GM12878 (cell line): Measurements from ENCODE around the gene NAA60. TPM values are rescaled to one million over a fixed set of nuclear protein-coding genes. Genes with fewer than 3 reads are reported as not detected.

ENCODE experiments used
- ATAC-seq: fragments of 200-7000 bp; cut with Tn5 transposase; 3 replicates; pipeline ENCODE4 v1.9.1; 2020; ENCODE audit warnings: mild to moderate bottlenecking, moderate library complexity
- BruUV-seq: library from RNA; stranded (reverse); fragments of 400-500 nt; replicated peaks from 2 replicates; lab custom pipeline; 2021; lab: Mats Ljungman, UMichigan
- CTCF ChIA-PET: fragments of 300-600 bp; sonication (Branson Sonifier 250); formaldehyde crosslinking; extraction: SDS; loops from one replicate; lab custom pipeline; 2021; ENCODE audit warnings: inconsistent platforms; lab: Yijun Ruan, JAX
- POLR2A ChIA-PET: fragments of 350-600 bp; formaldehyde crosslinking; extraction: SDS; loops from one replicate; lab custom pipeline; 2021; ENCODE audit warnings: inconsistent platforms; lab: Charles Lee
- RAD21 ChIA-PET: fragments of 300-600 bp; sonication (Branson Sonifier 250); formaldehyde crosslinking; loops from one replicate; lab custom pipeline; 2023; ENCODE audit warnings: antibody characterized with exemption; ENCODE audit not compliant: unreplicated experiment; lab: Charles Lee
- SMC1A ChIA-PET: fragments of 300-600 bp; sonication (Branson Sonifier 250); formaldehyde crosslinking; loops from one replicate; lab custom pipeline; 2023; ENCODE audit not compliant: unreplicated experiment, uncharacterized antibody; lab: Charles Lee
- DNase-seq: peaks from one replicate; pipeline ENCODE4 v3.0.0-alpha.2; 2011; ENCODE audit warnings: low read depth, low spot score
- FAIRE-seq: peaks from 3 replicates; lab custom pipeline; 2011; peaks lifted over from hg19 to GRCh38; lab: Jason Lieb, UNC
- H2AFZ ChIP-seq: 2 replicates; pipeline ENCODE4 v1.6.0; 2011; ENCODE audit warnings: low read depth, low read length, control low read depth; ENCODE audit not compliant: control insufficient read depth
- H3K27ac ChIP-seq: 2 replicates; pipeline ENCODE4 v1.5.1; 2011; ENCODE audit warnings: control low read depth; ENCODE audit not compliant: control insufficient read depth, insufficient read depth
- H3K27me3 ChIP-seq, 2 experiments: replicated peaks in 1 of 2; 2 replicates each; pipeline versions ENCODE4 v1.6.0 to v1.6.1; 2011; ENCODE audit warnings: low read length in 1 of 2; ENCODE audit not compliant: control insufficient read depth in 2 of 2, insufficient read depth in 2 of 2
- H3K36me3 ChIP-seq, 2 experiments: 2 replicates each; pipeline ENCODE4 v1.5.1; 2011; ENCODE audit warnings: low read length in 1 of 2; ENCODE audit not compliant: control insufficient read depth in 2 of 2, insufficient read depth in 2 of 2
- H3K4me1 ChIP-seq: 2 replicates; pipeline ENCODE4 v1.6.1; 2011; ENCODE audit warnings: mild to moderate bottlenecking, low read length, moderate library complexity, mixed read lengths; ENCODE audit not compliant: control insufficient read depth, insufficient read depth
- H3K4me2 ChIP-seq: 2 replicates; pipeline ENCODE4 v1.6.0; 2011; ENCODE audit warnings: control low read depth; ENCODE audit not compliant: control insufficient read depth, insufficient read depth
- H3K4me3 ChIP-seq: fragments of 200-600 bp; sonication (generic); 2 replicates; pipeline ENCODE4 v1.5.1; 2016
- H3K79me2 ChIP-seq: 2 replicates; pipeline ENCODE4 v1.6.0; 2011; ENCODE audit warnings: low read length; ENCODE audit not compliant: control insufficient read depth, insufficient read depth
- H3K9ac ChIP-seq: 2 replicates; pipeline ENCODE4 v1.8.0; 2011; ENCODE audit warnings: low read length, control low read depth, mixed read lengths; ENCODE audit not compliant: control insufficient read depth, insufficient read depth
- H3K9me3 ChIP-seq: replicated peaks from 3 replicates; pipeline ENCODE4 v1.5.1; 2011; ENCODE audit warnings: mild to moderate bottlenecking, low read length; ENCODE audit not compliant: control insufficient read depth, insufficient read depth
- H4K20me1 ChIP-seq: 2 replicates; pipeline ENCODE4 v1.6.0; 2011; ENCODE audit not compliant: control insufficient read depth, insufficient read depth
- BHLHE40 ChIP-seq, 2 experiments: fragments of 450-650 bp in 1 of 2; IDR thresholded peaks; 2 replicates each; pipeline ENCODE4 v1.6.1; 2011 to 2017; ENCODE audit warnings: low read depth in 2 of 2, borderline replicate concordance in 1 of 2, improper control_type of control experiment in 1 of 2, low read length in 1 of 2, mild to moderate bottlenecking in 1 of 2
- CREM ChIP-seq: IDR thresholded peaks from 2 replicates; pipeline ENCODE4 v1.6.1; 2014; ENCODE audit warnings: antibody characterized with exemption, low read depth
- KAT2A ChIP-seq: conservative IDR thresholded peaks from 2 replicates; pipeline ENCODE4 v1.6.1; 2011; ENCODE audit warnings: low read depth, low read length; ENCODE audit not compliant: control insufficient read depth
- RCOR1 ChIP-seq: conservative IDR thresholded peaks from 2 replicates; pipeline ENCODE4 v1.6.1; 2012; ENCODE audit warnings: low read depth, low read length, improper control_type of control experiment
- SREBF2 ChIP-seq: IDR thresholded peaks from 2 replicates; pipeline ENCODE4 v1.6.1; 2012; ENCODE audit warnings: mild to moderate bottlenecking, low read length
- SRF ChIP-seq, 2 experiments: IDR thresholded peaks; 2 replicates each; pipeline ENCODE4 v1.6.1; 2011; ENCODE audit warnings: low read depth in 2 of 2, low read length in 2 of 2, mild to moderate bottlenecking in 1 of 2, moderate library complexity in 1 of 2
- TAF1 ChIP-seq: IDR thresholded peaks from 2 replicates; pipeline ENCODE4 v1.6.1; 2011; ENCODE audit warnings: mild to moderate bottlenecking, low read depth, low read length, borderline replicate concordance
- YY1 ChIP-seq: IDR thresholded peaks from 2 replicates; pipeline ENCODE4 v1.6.1; 2011; ENCODE audit warnings: low read depth, mild to moderate bottlenecking, low read length
- WGBS: methylation state at CpG from one replicate; pipeline ENCODE4 v1.1.6; 2016; ENCODE audit warnings: low lambda C conversion rate; ENCODE audit not compliant: insufficient replicate concordance, insufficient coverage; ENCODE audit errors: missing lambda C conversion rate; 5-methylcytosine and 5-hydroxymethylcytosine counted together
- in situ Hi-C: fragments of 300-500 bp; cut with MboI; formaldehyde crosslinking; loops from 9 replicates; pipeline ENCODE4 v1.14.3; 2018; ENCODE audit warnings: mixed read lengths
- intact Hi-C: fragments of 100-400 bp; cut with micrococcal nuclease; formaldehyde crosslinking; loops from one replicate; pipeline ENCODE4 v1.14.2; 2022; ENCODE audit not compliant: unreplicated experiment
- microRNA-seq: library from miRNA; unstranded; fragments of <30 nt; microRNA quantifications from one replicate; pipeline ENCODE4, GENCODE V29; 2018
- polyA plus RNA-seq, 11 experiments: library from polyadenylated mRNA; depleted of rRNA in 4 of 11; unstranded in 6 of 11; stranded (reverse) in 5 of 11; fragments of >200 nt; fragmentation: Nextera tagmentation in 4 of 11; fragmentation: Illumina TruSeq in 1 of 11; extraction: Ambion mirVana in 4 of 11; extraction: Trizol in 1 of 11; gene quantifications; 1 replicate in 1 of 11; 2 replicates in 10 of 11; pipeline versions ENCODE4 v1.2.1 to v1.2.3, GENCODE V29; 2011 to 2016; ENCODE audit warnings: inconsistent platforms in 2 of 11, missing spikeins in 2 of 11, low read depth in 1 of 11
- small RNA-seq: library from RNA; depleted of rRNA; stranded (forward); fragments of <200 nt; gene quantifications from one replicate; pipeline ENCODE3, GENCODE V24; 2014
- total RNA-seq, 4 experiments: library from RNA; depleted of rRNA in 3 of 4; stranded (reverse); fragments of >200 nt in 3 of 4; fragmentation: Illumina TruSeq in 1 of 4; extraction: Trizol in 1 of 4; gene quantifications; 2 replicates each; pipeline versions ENCODE4 v1.2.1 to v1.2.3, GENCODE V29; 2013 to 2021

NAA60 gene
- total and polyA plus RNA-seq, 10 of the 15 experiments (the other 5 are each of a cell fraction or from before 2014, with no cell fraction given): 6.2 to 43.1 (median 34.6) TPM

GRCh38 chr16:3536271-3536731, 92.8 kb downstream of the NAA60 start:
- in situ Hi-C loops (no loop called here), intact Hi-C loops (no loop called here)
- no peak for ATAC-seq
- ChIA-PET RAD21 (no interaction called here), CTCF (interaction anchor here (1.0 kb wide), 1 partner anchor 9 kb away, joined by 5 read pairs; no protein-coding TSS in a partner anchor), POLR2A (interaction anchor here (1.0 kb wide), 1 partner anchor 10 kb away, joined by 3 read pairs; no protein-coding TSS in a partner anchor), SMC1A (no interaction called here)
- Histone ChIP-seq H3K4me3 (no peak overlapping the region), H3K4me2 (no peak overlapping the region), H3K9ac (no peak overlapping the region), H3K36me3 (peaks cover 0 to 4% of the 10 kb centered on the region in 2 experiments; a peak in 1 of 4 replicates), H3K9me3 (no peaks in the 10 kb centered on the region), H3K4me1 (no peaks in the 10 kb centered on the region), H3K27me3 (no peaks in the 10 kb centered on the region), H4K20me1 (no peaks in the 10 kb centered on the region), H3K27ac (no peak overlapping the region), H2AFZ (no peak overlapping the region), H3K79me2 (no peaks in the 10 kb centered on the region)
- 77% methylated on average over 3 of the region's 3 CpGs for WGBS
- TF ChIP-seq BHLHE40 (IDR thresholded peaks at IDR 0.05; ENCODE audit: borderline replicate concordance in 1 of 2, low read depth in 2 of 2, low read length in 1 of 2): no peak
- no peak for TF ChIP-seq KAT2A
- TF ChIP-seq CREM: no peak
- TF ChIP-seq SRF (IDR thresholded peaks at IDR 0.05; ENCODE audit: low read depth in 2 of 2, low read length in 2 of 2): no peak
- no peak for TF ChIP-seq YY1
- TF ChIP-seq TAF1: no peak
- no peak for TF ChIP-seq SREBF2
- TF ChIP-seq RCOR1: no peak
- FAIRE-seq: no peak
- DNase-seq: no peak
- BruUV-seq: no TSS peak

Small RNAs within 50 kb of the gene (microRNA-seq; reads per million reads assigned to microRNA genes)
- not detected for gene MIR6126

Small RNAs within 50 kb of the gene (small RNA-seq; reads per million reads assigned to genes)
- gene MIR6126: not detected

Other genes starting within 250 kb of the NAA60 start
Only the 7 nearest of the 14 such genes appear.
- not detected in 2 replicates for gene OR2C1, start 87.8 kb upstream of the NAA60 start, total RNA-seq (2014; rRNA removed)
- not detected in 2 replicates for gene OR2C1, start 87.8 kb upstream of the NAA60 start, total RNA-seq (2014; rRNA removed; fragmentation: Illumina TruSeq; extraction: Trizol)
- gene OR2C1, start 87.8 kb upstream of the NAA60 start, total RNA-seq (2021): 0.21 TPM in 1 of 2 replicates, not detected in the other
- gene OR2C1, start 87.8 kb upstream of the NAA60 start, polyA plus RNA-seq (2011; rRNA removed): 0.05 and 0.16 TPM in 2 replicates
- 0.06 TPM in 1 of 2 replicates, not detected in the other for gene OR2C1, start 87.8 kb upstream of the NAA60 start, polyA plus RNA-seq (2014; fragmentation: Illumina TruSeq; extraction: Trizol)
- gene OR2C1, start 87.8 kb upstream of the NAA60 start, polyA plus RNA-seq (2014; fragmentation: Nextera tagmentation; extraction: Ambion mirVana): under 1 TPM in 1 of 2 experiments, not detected in 1; 0.21 TPM
- not detected in 2 replicates for gene OR2C1, start 87.8 kb upstream of the NAA60 start, polyA plus RNA-seq (2014; rRNA removed)
- gene OR2C1, start 87.8 kb upstream of the NAA60 start, polyA plus RNA-seq (2016; fragmentation: Nextera tagmentation; extraction: Ambion mirVana): under 1 TPM in 1 of 2 experiments, not detected in 1; 0.14 TPM
- 18.0 and 18.1 TPM in 2 replicates for gene ZSCAN32, start 42.7 kb upstream of the NAA60 start, total RNA-seq (2014; rRNA removed)
- 14.6 and 15.8 TPM in 2 replicates for gene ZSCAN32, start 42.7 kb upstream of the NAA60 start, total RNA-seq (2014; rRNA removed; fragmentation: Illumina TruSeq; extraction: Trizol)
- gene ZSCAN32, start 42.7 kb upstream of the NAA60 start, total RNA-seq (2021): 13.8 and 15.6 TPM in 2 replicates
- gene ZSCAN32, start 42.7 kb upstream of the NAA60 start, polyA plus RNA-seq (2011; rRNA removed): 23.8 and 25.0 TPM in 2 replicates
- 20.9 and 22.8 TPM in 2 replicates for gene ZSCAN32, start 42.7 kb upstream of the NAA60 start, polyA plus RNA-seq (2014; fragmentation: Illumina TruSeq; extraction: Trizol)
- gene ZSCAN32, start 42.7 kb upstream of the NAA60 start, polyA plus RNA-seq (2014; fragmentation: Nextera tagmentation; extraction: Ambion mirVana): 10 to 100 TPM; 12.8 to 15.2 TPM
- 16.2 and 17.4 TPM in 2 replicates for gene ZSCAN32, start 42.7 kb upstream of the NAA60 start, polyA plus RNA-seq (2014; rRNA removed)
- 1 to 10 TPM; 9.6 to 9.9 TPM for gene ZSCAN32, start 42.7 kb upstream of the NAA60 start, polyA plus RNA-seq (2016; fragmentation: Nextera tagmentation; extraction: Ambion mirVana)
- 11.0 and 12.5 TPM in 2 replicates for gene ZNF174, start 42.5 kb upstream of the NAA60 start, total RNA-seq (2014; rRNA removed)
- gene ZNF174, start 42.5 kb upstream of the NAA60 start, total RNA-seq (2014; rRNA removed; fragmentation: Illumina TruSeq; extraction: Trizol): 7.6 and 8.2 TPM in 2 replicates
- gene ZNF174, start 42.5 kb upstream of the NAA60 start, total RNA-seq (2021): 9.5 and 10.1 TPM in 2 replicates
- gene ZNF174, start 42.5 kb upstream of the NAA60 start, polyA plus RNA-seq (2011; rRNA removed): 14.1 and 14.3 TPM in 2 replicates
- 11.9 and 13.2 TPM in 2 replicates for gene ZNF174, start 42.5 kb upstream of the NAA60 start, polyA plus RNA-seq (2014; fragmentation: Illumina TruSeq; extraction: Trizol)
- 1 to 10 TPM; 3.0 to 4.7 TPM for gene ZNF174, start 42.5 kb upstream of the NAA60 start, polyA plus RNA-seq (2014; fragmentation: Nextera tagmentation; extraction: Ambion mirVana)
- gene ZNF174, start 42.5 kb upstream of the NAA60 start, polyA plus RNA-seq (2014; rRNA removed): 9.8 and 10.7 TPM in 2 replicates
- gene ZNF174, start 42.5 kb upstream of the NAA60 start, polyA plus RNA-seq (2016; fragmentation: Nextera tagmentation; extraction: Ambion mirVana): 10 to 100 TPM in 1 of 2 experiments, 1 to 10 TPM in 1; 8.6 to 10.0 TPM
- gene ZNF597, start 176 bp upstream of the NAA60 start, total RNA-seq (2014; rRNA removed): 2.4 TPM in 2 replicates
- 2.8 TPM in 2 replicates for gene ZNF597, start 176 bp upstream of the NAA60 start, total RNA-seq (2014; rRNA removed; fragmentation: Illumina TruSeq; extraction: Trizol)
- gene ZNF597, start 176 bp upstream of the NAA60 start, total RNA-seq (2021): 1.9 and 2.0 TPM in 2 replicates
- gene ZNF597, start 176 bp upstream of the NAA60 start, polyA plus RNA-seq (2011; rRNA removed): 2.7 and 3.1 TPM in 2 replicates
- gene ZNF597, start 176 bp upstream of the NAA60 start, polyA plus RNA-seq (2014; fragmentation: Illumina TruSeq; extraction: Trizol): 2.0 and 2.8 TPM in 2 replicates
- gene ZNF597, start 176 bp upstream of the NAA60 start, polyA plus RNA-seq (2014; fragmentation: Nextera tagmentation; extraction: Ambion mirVana): under 1 TPM; 0.80 to 0.85 TPM
- gene ZNF597, start 176 bp upstream of the NAA60 start, polyA plus RNA-seq (2014; rRNA removed): 1.2 and 1.5 TPM in 2 replicates
- gene ZNF597, start 176 bp upstream of the NAA60 start, polyA plus RNA-seq (2016; fragmentation: Nextera tagmentation; extraction: Ambion mirVana): 1 to 10 TPM; 1.3 to 2.8 TPM
- not detected in 2 replicates for gene C16orf90, start 51.8 kb downstream of the NAA60 start, total RNA-seq (2014; rRNA removed)
- not detected in 2 replicates for gene C16orf90, start 51.8 kb downstream of the NAA60 start, total RNA-seq (2014; rRNA removed; fragmentation: Illumina TruSeq; extraction: Trizol)
- not detected in 2 replicates for gene C16orf90, start 51.8 kb downstream of the NAA60 start, total RNA-seq (2021)
- gene C16orf90, start 51.8 kb downstream of the NAA60 start, polyA plus RNA-seq (2011; rRNA removed): not detected in 2 replicates
- gene C16orf90, start 51.8 kb downstream of the NAA60 start, polyA plus RNA-seq (2014; fragmentation: Illumina TruSeq; extraction: Trizol): not detected in 2 replicates
- gene C16orf90, start 51.8 kb downstream of the NAA60 start, polyA plus RNA-seq (2014; fragmentation: Nextera tagmentation; extraction: Ambion mirVana): not detected
- gene C16orf90, start 51.8 kb downstream of the NAA60 start, polyA plus RNA-seq (2014; rRNA removed): not detected in 2 replicates
- not detected for gene C16orf90, start 51.8 kb downstream of the NAA60 start, polyA plus RNA-seq (2016; fragmentation: Nextera tagmentation; extraction: Ambion mirVana)
- gene CLUAP1, start 57.3 kb downstream of the NAA60 start, total RNA-seq (2014; rRNA removed): 3.8 and 6.0 TPM in 2 replicates
- 8.5 and 11.2 TPM in 2 replicates for gene CLUAP1, start 57.3 kb downstream of the NAA60 start, total RNA-seq (2014; rRNA removed; fragmentation: Illumina TruSeq; extraction: Trizol)
- gene CLUAP1, start 57.3 kb downstream of the NAA60 start, total RNA-seq (2021): 6.9 and 7.1 TPM in 2 replicates
- 15.0 and 19.5 TPM in 2 replicates for gene CLUAP1, start 57.3 kb downstream of the NAA60 start, polyA plus RNA-seq (2011; rRNA removed)
- gene CLUAP1, start 57.3 kb downstream of the NAA60 start, polyA plus RNA-seq (2014; fragmentation: Illumina TruSeq; extraction: Trizol): 8.2 and 14.5 TPM in 2 replicates
- gene CLUAP1, start 57.3 kb downstream of the NAA60 start, polyA plus RNA-seq (2014; fragmentation: Nextera tagmentation; extraction: Ambion mirVana): 10 to 100 TPM; 14.9 to 16.2 TPM
- gene CLUAP1, start 57.3 kb downstream of the NAA60 start, polyA plus RNA-seq (2014; rRNA removed): 5.0 and 7.9 TPM in 2 replicates
- 10 to 100 TPM; 14.6 to 15.1 TPM for gene CLUAP1, start 57.3 kb downstream of the NAA60 start, polyA plus RNA-seq (2016; fragmentation: Nextera tagmentation; extraction: Ambion mirVana)
- gene NLRC3, start 133.7 kb downstream of the NAA60 start, total RNA-seq (2014; rRNA removed): 14.1 and 15.0 TPM in 2 replicates
- 7.9 and 8.2 TPM in 2 replicates for gene NLRC3, start 133.7 kb downstream of the NAA60 start, total RNA-seq (2014; rRNA removed; fragmentation: Illumina TruSeq; extraction: Trizol)
- 17.8 and 18.2 TPM in 2 replicates for gene NLRC3, start 133.7 kb downstream of the NAA60 start, total RNA-seq (2021)
- gene NLRC3, start 133.7 kb downstream of the NAA60 start, polyA plus RNA-seq (2011; rRNA removed): 6.7 and 6.8 TPM in 2 replicates
- 9.2 and 9.4 TPM in 2 replicates for gene NLRC3, start 133.7 kb downstream of the NAA60 start, polyA plus RNA-seq (2014; fragmentation: Illumina TruSeq; extraction: Trizol)
- 1 to 10 TPM; 2.2 to 2.4 TPM for gene NLRC3, start 133.7 kb downstream of the NAA60 start, polyA plus RNA-seq (2014; fragmentation: Nextera tagmentation; extraction: Ambion mirVana)
- 11.1 and 11.2 TPM in 2 replicates for gene NLRC3, start 133.7 kb downstream of the NAA60 start, polyA plus RNA-seq (2014; rRNA removed)
- 1 to 10 TPM; 6.1 to 6.9 TPM for gene NLRC3, start 133.7 kb downstream of the NAA60 start, polyA plus RNA-seq (2016; fragmentation: Nextera tagmentation; extraction: Ambion mirVana)